ENCODE results near the gene ANKRD13B. TPM values are rescaled to one million over a fixed set of nuclear protein-coding genes. Genes with fewer than 3 reads are reported as not detected.

ANKRD13B gene
- total RNA-seq, 1 experiment from 2014 or later, result 45.5 TPM

DNA sequence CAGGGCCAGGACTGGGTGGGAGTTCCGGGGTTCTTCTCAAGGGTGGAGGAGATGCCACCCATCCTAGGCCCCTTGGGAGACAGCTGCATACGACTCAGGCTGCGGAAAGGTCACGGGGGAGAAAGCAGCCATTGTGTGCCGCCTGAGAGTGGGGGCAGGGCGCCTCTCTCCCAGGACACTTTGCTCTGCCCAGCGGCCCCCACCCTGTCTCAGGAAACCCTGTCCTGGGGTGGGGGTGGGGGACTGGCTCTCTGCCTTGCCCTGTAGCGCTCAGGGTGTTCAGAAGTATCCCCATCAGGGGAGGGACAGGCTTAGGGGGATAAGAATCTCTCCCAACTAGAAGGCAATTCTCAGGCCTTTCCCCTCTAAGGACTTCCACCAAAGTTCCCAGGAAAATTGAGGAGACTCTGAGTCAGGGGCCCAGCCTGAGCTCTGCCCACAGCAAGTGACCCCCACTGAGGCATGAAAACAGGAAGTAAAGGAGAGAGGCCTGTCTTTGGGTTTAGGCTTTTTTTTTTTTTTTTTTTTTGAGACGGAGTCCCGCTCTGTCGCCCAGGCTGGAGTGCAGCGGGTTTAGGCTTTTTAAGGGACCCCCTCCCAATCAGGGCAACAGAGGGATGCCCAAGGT is 8.4 kb upstream of the ANKRD13B start:
- DNase-seq (ENCODE audit: low spot score) (no peak), ATAC-seq (no peak)
- POLR2A ChIA-PET, result no interaction called here
- Mint-ChIP-seq H3K4me3 (no peak overlapping the region; the same call in 1 of the 2 replicates), H3K4me1 (peaks cover 39% of the 10 kb centered on the region), H3K36me3 (peaks cover 27% of the 10 kb centered on the region), H3K9me3 (no peaks in the 10 kb centered on the region), H3K27me3 (ENCODE audit: low read depth) (no peaks in the 10 kb centered on the region), H3K27ac (peak overlapping the region; percentile 60; the same call in 1 of the 2 replicates)
- no peak for TF ChIP-seq OVOL2 (CRISPR knock-in tag; IDR thresholded peaks at IDR 0.05; ENCODE audit: borderline replicate concordance)
- peak; percentile 71; the same call in 1 of the 2 replicates for TF ChIP-seq ZNF281 (CRISPR knock-in tag; IDR thresholded peaks at IDR 0.05)
- TF ChIP-seq ARID4B (CRISPR knock-in tag; IDR thresholded peaks at IDR 0.05; ENCODE audit: borderline replicate concordance), result no peak
- TF ChIP-seq SP1 (CRISPR knock-in tag; conservative IDR thresholded peaks at IDR 0.05), result no peak
- TF ChIP-seq, protein P1, sequence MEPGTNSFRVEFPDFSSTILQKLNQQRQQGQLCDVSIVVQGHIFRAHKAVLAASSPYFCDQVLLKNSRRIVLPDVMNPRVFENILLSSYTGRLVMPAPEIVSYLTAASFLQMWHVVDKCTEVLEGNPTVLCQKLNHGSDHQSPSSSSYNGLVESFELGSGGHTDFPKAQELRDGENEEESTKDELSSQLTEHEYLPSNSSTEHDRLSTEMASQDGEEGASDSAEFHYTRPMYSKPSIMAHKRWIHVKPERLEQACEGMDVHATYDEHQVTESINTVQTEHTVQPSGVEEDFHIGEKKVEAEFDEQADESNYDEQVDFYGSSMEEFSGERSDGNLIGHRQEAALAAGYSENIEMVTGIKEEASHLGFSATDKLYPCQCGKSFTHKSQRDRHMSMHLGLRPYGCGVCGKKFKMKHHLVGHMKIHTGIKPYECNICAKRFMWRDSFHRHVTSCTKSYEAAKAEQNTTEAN (CRISPR knock-in tag; IDR thresholded peaks at IDR 0.05), result no peak
- TF ChIP-seq, protein P2, sequence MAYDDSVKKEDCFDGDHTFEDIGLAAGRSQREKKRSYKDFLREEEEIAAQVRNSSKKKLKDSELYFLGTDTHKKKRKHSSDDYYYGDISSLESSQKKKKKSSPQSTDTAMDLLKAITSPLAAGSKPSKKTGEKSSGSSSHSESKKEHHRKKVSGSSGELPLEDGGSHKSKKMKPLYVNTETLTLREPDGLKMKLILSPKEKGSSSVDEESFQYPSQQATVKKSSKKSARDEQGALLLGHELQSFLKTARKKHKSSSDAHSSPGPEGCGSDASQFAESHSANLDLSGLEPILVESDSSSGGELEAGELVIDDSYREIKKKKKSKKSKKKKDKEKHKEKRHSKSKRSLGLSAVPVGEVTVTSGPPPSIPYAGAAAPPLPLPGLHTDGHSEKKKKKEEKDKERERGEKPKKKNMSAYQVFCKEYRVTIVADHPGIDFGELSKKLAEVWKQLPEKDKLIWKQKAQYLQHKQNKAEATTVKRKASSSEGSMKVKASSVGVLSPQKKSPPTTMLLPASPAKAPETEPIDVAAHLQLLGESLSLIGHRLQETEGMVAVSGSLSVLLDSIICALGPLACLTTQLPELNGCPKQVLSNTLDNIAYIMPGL (CRISPR knock-in tag; IDR thresholded peaks at IDR 0.05), result no peak
- TF ChIP-seq GTF2I (CRISPR knock-in tag; conservative IDR thresholded peaks at IDR 0.05), result no peak
- CTCF ChIA-PET, result interaction anchor here (0.6 to 3.4 kb wide), 11 partner anchors 8 to 1523 kb away, joined by 3 to 32 read pairs (median 6); partner anchors contain the start of genes ABHD15 and ANKRD13B

DNA sequence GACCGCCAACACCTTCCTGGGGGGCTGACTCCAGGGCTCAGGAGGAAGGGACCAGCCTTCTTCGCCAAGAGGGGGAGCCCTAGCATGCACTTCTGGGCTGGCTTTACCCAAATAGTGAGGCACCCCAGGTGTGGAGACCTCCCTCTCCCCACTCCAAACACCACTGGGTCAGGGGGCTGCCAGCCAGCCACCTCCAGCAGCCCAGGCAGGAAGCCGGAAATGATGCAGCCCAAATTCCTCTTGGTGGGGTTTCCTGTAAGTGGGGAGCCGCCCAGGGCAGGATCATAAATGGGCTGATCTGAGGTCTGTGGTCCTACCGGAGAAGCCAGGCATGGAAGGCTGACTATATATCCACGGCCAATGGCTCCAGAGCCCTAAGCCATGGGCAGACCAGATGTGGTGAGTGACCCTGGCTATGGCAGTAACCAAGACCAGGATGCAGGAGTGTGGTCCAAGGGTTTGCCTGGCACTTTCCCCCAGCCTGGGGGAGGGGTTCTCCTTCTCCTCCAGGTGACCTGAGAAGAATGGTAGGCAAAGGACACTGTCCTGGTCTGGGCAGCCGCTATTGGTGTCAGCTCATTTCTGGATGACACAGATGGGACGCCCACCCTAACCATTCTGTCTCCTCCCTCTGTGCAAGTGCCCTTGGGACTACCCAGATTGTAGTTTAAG is 7.7 kb upstream of the ANKRD13B start:
- POLR2A ChIA-PET, result no interaction called here
- no peaks in the 10 kb centered on the region for H3K9me3 Mint-ChIP-seq
- no peak overlapping the region for H3K27ac Mint-ChIP-seq
- TF ChIP-seq FOXP1 (CRISPR knock-in tag; IDR thresholded peaks at IDR 0.05; ENCODE audit: borderline replicate concordance), result no peak
- H3K27me3 Mint-ChIP-seq (ENCODE audit: low read depth), result peaks cover 4% of the 10 kb centered on the region; the same call in 1 of the 2 replicates
- H3K4me3 Mint-ChIP-seq, result no peak overlapping the region
- DNase-seq (ENCODE audit: low spot score) (no peak), ATAC-seq (peak; percentile 7)
- peaks cover 43% of the 10 kb centered on the region for H3K4me1 Mint-ChIP-seq
- CTCF ChIA-PET, result interaction anchor here (1.0 to 3.4 kb wide), 11 partner anchors 9 to 508 kb away, joined by 3 to 32 read pairs (median 5); partner anchors contain the start of gene TP53I13
- peaks cover 22% of the 10 kb centered on the region for H3K36me3 Mint-ChIP-seq

All from WTC11 (cell line).